GM12878 (cell line): ENCODE data around the gene UBXN6. TPM values are rescaled to one million over a fixed set of nuclear protein-coding genes. Genes with fewer than 3 reads are reported as not detected.
A peak's percentile ranks its signal among the peaks of the same experiment; 100 is the strongest.

Experiments used
- ATAC-seq: fragments of 200-7000 bp; cut with Tn5 transposase; 3 replicates; pipeline ENCODE4 v1.9.1; 2020; ENCODE audit warnings: mild to moderate bottlenecking, moderate library complexity
- BruUV-seq: library from RNA; stranded (reverse); fragments of 400-500 nt; replicated peaks from 2 replicates; lab custom pipeline; 2021; lab: Mats Ljungman, UMichigan
- CTCF ChIA-PET: fragments of 300-600 bp; sonication (Branson Sonifier 250); formaldehyde crosslinking; extraction: SDS; loops from one replicate; lab custom pipeline; 2021; ENCODE audit warnings: inconsistent platforms; lab: Yijun Ruan, JAX
- POLR2A ChIA-PET: fragments of 350-600 bp; formaldehyde crosslinking; extraction: SDS; loops from one replicate; lab custom pipeline; 2021; ENCODE audit warnings: inconsistent platforms; lab: Charles Lee
- RAD21 ChIA-PET: fragments of 300-600 bp; sonication (Branson Sonifier 250); formaldehyde crosslinking; loops from one replicate; lab custom pipeline; 2023; ENCODE audit warnings: antibody characterized with exemption; ENCODE audit not compliant: unreplicated experiment; lab: Charles Lee
- SMC1A ChIA-PET: fragments of 300-600 bp; sonication (Branson Sonifier 250); formaldehyde crosslinking; loops from one replicate; lab custom pipeline; 2023; ENCODE audit not compliant: unreplicated experiment, uncharacterized antibody; lab: Charles Lee
- DNase-seq: peaks from one replicate; pipeline ENCODE4 v3.0.0-alpha.2; 2011; ENCODE audit warnings: low read depth, low spot score
- FAIRE-seq: peaks from 3 replicates; lab custom pipeline; 2011; peaks lifted over from hg19 to GRCh38; lab: Jason Lieb, UNC
- H2AFZ ChIP-seq: 2 replicates; pipeline ENCODE4 v1.6.0; 2011; ENCODE audit warnings: low read depth, low read length, control low read depth; ENCODE audit not compliant: control insufficient read depth
- H3K27ac ChIP-seq: 2 replicates; pipeline ENCODE4 v1.5.1; 2011; ENCODE audit warnings: control low read depth; ENCODE audit not compliant: control insufficient read depth, insufficient read depth
- H3K27me3 ChIP-seq, 2 experiments: replicated peaks in 1 of 2; 2 replicates each; pipeline versions ENCODE4 v1.6.0 to v1.6.1; 2011; ENCODE audit warnings: low read length in 1 of 2; ENCODE audit not compliant: control insufficient read depth in 2 of 2, insufficient read depth in 2 of 2
- H3K36me3 ChIP-seq, 2 experiments: 2 replicates each; pipeline ENCODE4 v1.5.1; 2011; ENCODE audit warnings: low read length in 1 of 2; ENCODE audit not compliant: control insufficient read depth in 2 of 2, insufficient read depth in 2 of 2
- H3K4me1 ChIP-seq: 2 replicates; pipeline ENCODE4 v1.6.1; 2011; ENCODE audit warnings: mild to moderate bottlenecking, low read length, moderate library complexity, mixed read lengths; ENCODE audit not compliant: control insufficient read depth, insufficient read depth
- H3K4me2 ChIP-seq: 2 replicates; pipeline ENCODE4 v1.6.0; 2011; ENCODE audit warnings: control low read depth; ENCODE audit not compliant: control insufficient read depth, insufficient read depth
- H3K4me3 ChIP-seq: fragments of 200-600 bp; sonication (generic); 2 replicates; pipeline ENCODE4 v1.5.1; 2016
- H3K79me2 ChIP-seq: 2 replicates; pipeline ENCODE4 v1.6.0; 2011; ENCODE audit warnings: low read length; ENCODE audit not compliant: control insufficient read depth, insufficient read depth
- H3K9ac ChIP-seq: 2 replicates; pipeline ENCODE4 v1.8.0; 2011; ENCODE audit warnings: low read length, control low read depth, mixed read lengths; ENCODE audit not compliant: control insufficient read depth, insufficient read depth
- H3K9me3 ChIP-seq: replicated peaks from 3 replicates; pipeline ENCODE4 v1.5.1; 2011; ENCODE audit warnings: mild to moderate bottlenecking, low read length; ENCODE audit not compliant: control insufficient read depth, insufficient read depth
- H4K20me1 ChIP-seq: 2 replicates; pipeline ENCODE4 v1.6.0; 2011; ENCODE audit not compliant: control insufficient read depth, insufficient read depth
- CREM ChIP-seq: IDR thresholded peaks from 2 replicates; pipeline ENCODE4 v1.6.1; 2014; ENCODE audit warnings: antibody characterized with exemption, low read depth
- EGR1 ChIP-seq, 2 experiments: IDR thresholded peaks; 1 replicate in 1 of 2; 2 replicates in 1 of 2; pipeline ENCODE4 v1.6.1; 2011 to 2012; ENCODE audit warnings: low read depth in 2 of 2, low read length in 2 of 2, borderline replicate concordance in 1 of 2, mild to moderate bottlenecking in 1 of 2, moderate library complexity in 1 of 2
- FOXM1 ChIP-seq: IDR thresholded peaks from 2 replicates; pipeline ENCODE4 v1.6.1; 2012; ENCODE audit warnings: low read depth, mild to moderate bottlenecking, inconsistent platforms, low read length, moderate library complexity
- IKZF1 ChIP-seq: fragments of 450-650 bp; conservative IDR thresholded peaks from 2 replicates; pipeline ENCODE4 v1.6.1; 2017; ENCODE audit warnings: antibody characterized with exemption, mild to moderate bottlenecking
- WGBS: methylation state at CpG from one replicate; pipeline ENCODE4 v1.1.6; 2016; ENCODE audit warnings: low lambda C conversion rate; ENCODE audit not compliant: insufficient replicate concordance, insufficient coverage; ENCODE audit errors: missing lambda C conversion rate; 5-methylcytosine and 5-hydroxymethylcytosine counted together
- in situ Hi-C: fragments of 300-500 bp; cut with MboI; formaldehyde crosslinking; loops from 9 replicates; pipeline ENCODE4 v1.14.3; 2018; ENCODE audit warnings: mixed read lengths
- intact Hi-C: fragments of 100-400 bp; cut with micrococcal nuclease; formaldehyde crosslinking; loops from one replicate; pipeline ENCODE4 v1.14.2; 2022; ENCODE audit not compliant: unreplicated experiment
- polyA plus RNA-seq, 11 experiments: library from polyadenylated mRNA; depleted of rRNA in 4 of 11; unstranded in 6 of 11; stranded (reverse) in 5 of 11; fragments of >200 nt; fragmentation: Nextera tagmentation in 4 of 11; fragmentation: Illumina TruSeq in 1 of 11; extraction: Ambion mirVana in 4 of 11; extraction: Trizol in 1 of 11; gene quantifications; 1 replicate in 1 of 11; 2 replicates in 10 of 11; pipeline versions ENCODE4 v1.2.1 to v1.2.3, GENCODE V29; 2011 to 2016; ENCODE audit warnings: inconsistent platforms in 2 of 11, missing spikeins in 2 of 11, low read depth in 1 of 11
- total RNA-seq, 4 experiments: library from RNA; depleted of rRNA in 3 of 4; stranded (reverse); fragments of >200 nt in 3 of 4; fragmentation: Illumina TruSeq in 1 of 4; extraction: Trizol in 1 of 4; gene quantifications; 2 replicates each; pipeline versions ENCODE4 v1.2.1 to v1.2.3, GENCODE V29; 2013 to 2021
- TF ChIP-seq, protein P1 (sequence below): fragments of 150-350 bp; IDR thresholded peaks from 2 replicates; pipeline ENCODE4 v1.6.1; 2016; ENCODE audit warnings: low read depth, low read length

Gene UBXN6
- total and polyA plus RNA-seq, 10 of the 15 experiments (the other 5 are each of a cell fraction or from before 2014, with no cell fraction given) = 0.47 to 50.8 (median 13.0) TPM

DNA sequence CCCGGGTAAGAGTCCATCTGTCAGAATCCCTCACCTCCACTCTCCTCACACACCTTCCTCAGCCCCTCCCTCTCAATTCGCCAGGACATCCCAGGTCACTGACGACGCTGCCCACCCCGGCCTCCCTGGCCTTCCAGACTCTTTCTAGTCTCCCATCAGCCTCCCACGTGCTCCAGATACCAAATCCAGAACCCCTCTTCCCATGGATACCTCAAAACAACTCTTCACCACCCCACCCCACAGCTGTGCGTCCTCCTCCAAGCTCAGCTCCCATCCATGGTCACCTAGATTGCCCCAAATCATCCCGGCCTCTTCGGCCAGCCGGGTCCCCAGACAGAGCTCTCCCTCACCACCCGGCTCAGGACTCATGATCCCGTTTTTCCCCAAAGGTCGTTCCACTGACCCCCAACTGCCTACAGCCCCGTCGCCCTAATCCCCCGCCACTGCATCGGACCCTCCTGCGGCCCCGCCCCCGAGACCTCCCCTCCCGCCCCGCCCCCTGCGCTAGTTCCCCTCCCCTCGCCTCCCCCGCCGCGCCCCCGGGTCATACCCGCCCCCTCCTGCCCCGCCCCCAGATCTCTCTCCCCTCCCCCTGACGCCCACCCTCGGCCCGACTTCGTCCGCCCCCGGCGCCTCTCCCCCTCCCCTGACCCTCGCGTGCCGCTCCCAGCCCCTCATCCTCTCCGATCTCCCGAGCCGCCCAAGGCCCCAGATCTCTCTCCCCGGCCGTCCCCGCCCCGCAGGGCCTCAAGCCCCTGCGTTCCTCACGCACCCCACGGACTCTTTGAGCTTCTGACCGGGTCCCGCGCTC lies 546 bp downstream of the UBXN6 start (continued):
- TF ChIP-seq, protein P1, sequence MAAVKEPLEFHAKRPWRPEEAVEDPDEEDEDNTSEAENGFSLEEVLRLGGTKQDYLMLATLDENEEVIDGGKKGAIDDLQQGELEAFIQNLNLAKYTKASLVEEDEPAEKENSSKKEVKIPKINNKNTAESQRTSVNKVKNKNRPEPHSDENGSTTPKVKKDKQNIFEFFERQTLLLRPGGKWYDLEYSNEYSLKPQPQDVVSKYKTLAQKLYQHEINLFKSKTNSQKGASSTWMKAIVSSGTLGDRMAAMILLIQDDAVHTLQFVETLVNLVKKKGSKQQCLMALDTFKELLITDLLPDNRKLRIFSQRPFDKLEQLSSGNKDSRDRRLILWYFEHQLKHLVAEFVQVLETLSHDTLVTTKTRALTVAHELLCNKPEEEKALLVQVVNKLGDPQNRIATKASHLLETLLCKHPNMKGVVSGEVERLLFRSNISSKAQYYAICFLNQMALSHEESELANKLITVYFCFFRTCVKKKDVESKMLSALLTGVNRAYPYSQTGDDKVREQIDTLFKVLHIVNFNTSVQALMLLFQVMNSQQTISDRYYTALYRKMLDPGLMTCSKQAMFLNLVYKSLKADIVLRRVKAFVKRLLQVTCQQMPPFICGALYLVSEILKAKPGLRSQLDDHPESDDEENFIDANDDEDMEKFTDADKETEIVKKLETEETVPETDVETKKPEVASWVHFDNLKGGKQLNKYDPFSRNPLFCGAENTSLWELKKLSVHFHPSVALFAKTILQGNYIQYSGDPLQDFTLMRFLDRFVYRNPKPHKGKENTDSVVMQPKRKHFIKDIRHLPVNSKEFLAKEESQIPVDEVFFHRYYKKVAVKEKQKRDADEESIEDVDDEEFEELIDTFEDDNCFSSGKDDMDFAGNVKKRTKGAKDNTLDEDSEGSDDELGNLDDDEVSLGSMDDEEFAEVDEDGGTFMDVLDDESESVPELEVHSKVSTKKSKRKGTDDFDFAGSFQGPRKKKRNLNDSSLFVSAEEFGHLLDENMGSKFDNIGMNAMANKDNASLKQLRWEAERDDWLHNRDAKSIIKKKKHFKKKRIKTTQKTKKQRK = no peak
- TF ChIP-seq EGR1 (IDR thresholded peaks at IDR 0.05; ENCODE audit: borderline replicate concordance in 1 of 2, low read depth in 2 of 2, low read length in 2 of 2) = peak in 1 of 2 experiments; percentile 21; a peak in 1 of 3 replicates
- TF ChIP-seq FOXM1 = no peak
- TF ChIP-seq, all 136 proteins: peak for 2

DNA sequence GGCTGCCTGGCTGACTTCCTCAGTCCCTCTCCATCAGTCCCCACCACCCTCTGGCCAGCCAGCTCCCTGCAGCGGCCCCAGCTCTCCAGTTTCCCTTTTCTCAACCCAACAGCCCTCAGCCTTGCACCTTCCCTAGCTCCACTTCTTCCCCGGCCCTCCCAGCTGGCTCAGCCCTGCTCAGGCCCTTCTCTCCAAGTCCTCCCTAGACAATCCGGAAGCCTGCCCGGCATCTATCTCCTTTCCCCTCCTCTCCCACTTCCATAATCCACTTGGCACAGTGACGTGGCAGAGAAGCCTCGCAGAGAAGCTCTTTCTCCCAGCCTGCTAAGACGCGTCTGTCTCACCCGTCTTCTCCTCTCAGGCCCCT lies 1.1 kb downstream of the UBXN6 start:
- no peaks in the 10 kb centered on the region for H4K20me1 ChIP-seq
- H3K4me3 ChIP-seq = peak overlapping the region; percentile 82

More for the DNA sequence above, 1.1 kb downstream of the UBXN6 start:
- WGBS = 13% methylated on average over 9 of the region's 9 CpGs
- peaks cover 5% of the 10 kb centered on the region for H3K79me2 ChIP-seq
- SMC1A ChIA-PET = interaction anchor here (1.4 kb wide), 1 partner anchor 15 kb away, joined by 3 read pairs; the partner anchor contains the start of gene HDGFL2
- peaks cover 3 to 8% of the 10 kb centered on the region in 2 experiments for H3K36me3 ChIP-seq
- POLR2A ChIA-PET = interaction anchor here (0.9 to 2.0 kb wide), 2 partner anchors 15 to 54 kb away, joined by 3 to 5 read pairs; partner anchors contain the start of gene CHAF1A
- in situ Hi-C loops (no loop called here), intact Hi-C loops (no loop called here)
- H3K9me3 ChIP-seq = no peaks in the 10 kb centered on the region
- no peaks in the 10 kb centered on the region for H3K27me3 ChIP-seq
- ATAC-seq (peak; percentile 29), DNase-seq (no peak), FAIRE-seq (no peak)
- CTCF ChIA-PET = interaction anchor here (0.8 to 1.7 kb wide), 2 partner anchors 18 to 180 kb away, joined by 3 to 4 read pairs; no protein-coding TSS in a partner anchor
- TF ChIP-seq CREM (no peak), IKZF1 (0 out of 2 replicates have a peak, but pooled peaks have one; percentile 9)
- RAD21 ChIA-PET = interaction anchor here (1.4 kb wide), 1 partner anchor 54 kb away, joined by 3 read pairs; the partner anchor contains the start of gene CHAF1A
- peak overlapping the region; percentile 97 for H3K4me2 ChIP-seq
- H3K27ac ChIP-seq = no peak overlapping the region
- H3K4me1 ChIP-seq = no peaks in the 10 kb centered on the region
- no TSS peak for BruUV-seq
- H2AFZ ChIP-seq = no peak overlapping the region
- H3K9ac ChIP-seq = peak overlapping the region; percentile 61
